GM18873 (cell line): ENCODE results near the gene VSTM2L.

Source experiments
- ATAC-seq: cut with Tn5 transposase; IDR thresholded peaks from one replicate; pipeline ENCODE4 v1.9.1; 2021; ENCODE audit warnings: mild to moderate bottlenecking, moderate library complexity, moderate number of reproducible peaks; ENCODE audit not compliant: unreplicated experiment, low FRiP score

Gene VSTM2L

GRCh38 chr20:37934634-37935375 lies 31.9 kb downstream of the VSTM2L start:
- no peak for ATAC-seq

- no peak for ATAC-seq
Observed at GRCh38 chr20:37935435-37935834, 32.5 kb downstream of the VSTM2L start.

- no peak for ATAC-seq
Observed at GRCh38 chr20:37936041-37936440, 33.1 kb downstream of the VSTM2L start.

GRCh38 chr20:37936451-37936850 lies 33.5 kb downstream of the VSTM2L start:
- ATAC-seq, result no peak

- ATAC-seq, result no peak
Observed at GRCh38 chr20:37937686-37938085, 34.8 kb downstream of the VSTM2L start.

- ATAC-seq, result no peak
Observed at GRCh38 chr20:37938181-37938750, 35.3 kb downstream of the VSTM2L start.

GRCh38 chr20:37938954-37939353 lies 36.0 kb downstream of the VSTM2L start:
- no peak for ATAC-seq

- no peak for ATAC-seq
Observed at GRCh38 chr20:37939701-37940560, 37.0 kb downstream of the VSTM2L start.

GRCh38 chr20:37940858-37941257 lies 37.9 kb downstream of the VSTM2L start:
- no peak for ATAC-seq

GRCh38 chr20:37941332-37941731 lies 38.4 kb downstream of the VSTM2L start:
- no peak for ATAC-seq

GRCh38 chr20:37941992-37942391 lies 39.1 kb downstream of the VSTM2L start:
- ATAC-seq, result no peak

GRCh38 chr20:37943033-37943432 lies 40.1 kb downstream of the VSTM2L start:
- ATAC-seq, result no peak

GRCh38 chr20:37943501-37944455 lies 40.9 kb downstream of the VSTM2L start:
- ATAC-seq, result no peak

- no peak for ATAC-seq
Observed at GRCh38 chr20:37944456-37944981, 41.6 kb downstream of the VSTM2L start.

GRCh38 chr20:37945091-37945547 lies 42.2 kb downstream of the VSTM2L start:
- ATAC-seq, result no peak

GRCh38 chr20:37946946-37947345 lies 44.0 kb downstream of the VSTM2L start:
- ATAC-seq, result no peak

- no peak for ATAC-seq
Observed at GRCh38 chr20:37947943-37948342, 45.0 kb downstream of the VSTM2L start.

GRCh38 chr20:37948956-37949355 lies 46.0 kb downstream of the VSTM2L start:
- ATAC-seq, result no peak

GRCh38 chr20:37954190-37954589 lies 51.3 kb downstream of the VSTM2L start:
- no peak for ATAC-seq

- ATAC-seq, result no peak
Observed at GRCh38 chr20:37954626-37955025, 51.7 kb downstream of the VSTM2L start.
